ENCODE data around the gene AGL.
A peak's percentile ranks its signal among the peaks of the same experiment; 100 is the strongest.

AGL gene

DNA sequence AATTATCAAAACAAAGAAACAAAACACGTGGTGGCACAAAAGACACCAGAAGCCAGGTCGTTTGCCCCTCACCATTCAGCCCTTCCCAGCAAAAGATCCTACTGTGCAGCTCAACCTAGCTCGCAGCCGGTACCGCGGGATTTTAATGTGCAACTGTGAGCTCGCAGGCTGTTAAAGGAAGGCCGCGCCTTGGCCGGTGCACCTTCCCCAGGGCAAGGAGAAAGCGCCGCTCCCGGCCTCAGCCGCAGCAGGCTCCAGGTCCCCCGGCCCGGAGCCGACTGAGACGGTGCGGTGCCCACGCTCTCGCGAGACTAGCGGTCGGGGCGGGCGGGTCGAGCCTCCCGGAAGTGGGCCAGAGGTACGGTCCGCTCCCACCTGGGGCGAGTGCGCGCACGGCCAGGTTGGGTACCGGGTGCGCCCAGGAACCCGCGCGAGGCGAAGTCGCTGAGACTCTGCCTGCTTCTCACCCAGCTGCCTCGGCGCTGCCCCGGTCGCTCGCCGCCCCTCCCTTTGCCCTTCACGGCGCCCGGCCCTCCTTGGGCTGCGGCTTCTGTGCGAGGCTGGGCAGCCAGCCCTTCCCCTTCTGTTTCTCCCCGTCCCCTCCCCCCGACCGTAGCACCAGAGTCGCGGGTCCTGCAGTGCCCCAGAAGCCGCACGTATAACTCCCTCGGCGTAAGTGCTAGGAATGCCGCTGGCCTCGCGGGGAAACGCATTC, at the start of gene AGL (continued):
- TF ChIP-seq, protein P1, sequence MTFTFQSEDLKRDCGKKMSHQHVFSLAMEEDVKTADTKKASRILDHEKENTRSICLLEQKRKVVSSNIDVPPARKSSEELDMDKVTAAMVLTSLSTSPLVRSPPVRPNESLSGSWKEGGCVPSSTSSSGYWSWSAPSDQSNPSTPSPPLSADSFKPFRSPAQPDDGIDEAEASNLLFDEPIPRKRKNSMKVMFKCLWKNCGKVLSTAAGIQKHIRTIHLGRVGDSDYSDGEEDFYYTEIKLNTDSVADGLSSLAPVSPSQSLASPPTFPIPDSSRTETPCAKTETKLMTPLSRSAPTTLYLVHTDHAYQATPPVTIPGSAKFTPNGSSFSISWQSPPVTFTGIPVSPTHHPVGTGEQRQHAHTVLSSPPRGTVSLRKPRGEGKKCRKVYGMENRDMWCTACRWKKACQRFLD (tag by site-specific recombination; IDR thresholded peaks at IDR 0.05) = no peak
- no peak for TF ChIP-seq ZNF157 (tag by site-specific recombination; IDR thresholded peaks at IDR 0.05)
- peak; percentile 90 for TF ChIP-seq SP3 (tag by site-specific recombination; IDR thresholded peaks at IDR 0.05)
- TF ChIP-seq, protein P2, sequence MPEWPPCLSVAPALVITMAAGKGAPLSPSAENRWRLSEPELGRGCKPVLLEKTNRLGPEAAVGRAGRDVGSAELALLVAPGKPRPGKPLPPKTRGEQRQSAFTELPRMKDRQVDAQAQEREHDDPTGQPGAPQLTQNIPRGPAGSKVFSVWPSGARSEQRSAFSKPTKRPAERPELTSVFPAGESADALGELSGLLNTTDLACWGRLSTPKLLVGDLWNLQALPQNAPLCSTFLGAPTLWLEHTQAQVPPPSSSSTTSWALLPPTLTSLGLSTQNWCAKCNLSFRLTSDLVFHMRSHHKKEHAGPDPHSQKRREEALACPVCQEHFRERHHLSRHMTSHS (tag by site-specific recombination; IDR thresholded peaks at IDR 0.05) = no peak
- TF ChIP-seq TRIM28 (IDR thresholded peaks at IDR 0.05; ENCODE audit: borderline replicate concordance, low read length) = peak; percentile 75; the same call in 1 of the 2 replicates
- TF ChIP-seq PRDM1 (tag by site-specific recombination; IDR thresholded peaks at IDR 0.05) = no peak
- TF ChIP-seq ZSCAN16 (tag by site-specific recombination; IDR thresholded peaks at IDR 0.05) = no peak
- TF ChIP-seq ZNF24 (tag by site-specific recombination; IDR thresholded peaks at IDR 0.05) = peak; percentile 61; the same call in 1 of the 2 replicates
- TF ChIP-seq, protein P3, sequence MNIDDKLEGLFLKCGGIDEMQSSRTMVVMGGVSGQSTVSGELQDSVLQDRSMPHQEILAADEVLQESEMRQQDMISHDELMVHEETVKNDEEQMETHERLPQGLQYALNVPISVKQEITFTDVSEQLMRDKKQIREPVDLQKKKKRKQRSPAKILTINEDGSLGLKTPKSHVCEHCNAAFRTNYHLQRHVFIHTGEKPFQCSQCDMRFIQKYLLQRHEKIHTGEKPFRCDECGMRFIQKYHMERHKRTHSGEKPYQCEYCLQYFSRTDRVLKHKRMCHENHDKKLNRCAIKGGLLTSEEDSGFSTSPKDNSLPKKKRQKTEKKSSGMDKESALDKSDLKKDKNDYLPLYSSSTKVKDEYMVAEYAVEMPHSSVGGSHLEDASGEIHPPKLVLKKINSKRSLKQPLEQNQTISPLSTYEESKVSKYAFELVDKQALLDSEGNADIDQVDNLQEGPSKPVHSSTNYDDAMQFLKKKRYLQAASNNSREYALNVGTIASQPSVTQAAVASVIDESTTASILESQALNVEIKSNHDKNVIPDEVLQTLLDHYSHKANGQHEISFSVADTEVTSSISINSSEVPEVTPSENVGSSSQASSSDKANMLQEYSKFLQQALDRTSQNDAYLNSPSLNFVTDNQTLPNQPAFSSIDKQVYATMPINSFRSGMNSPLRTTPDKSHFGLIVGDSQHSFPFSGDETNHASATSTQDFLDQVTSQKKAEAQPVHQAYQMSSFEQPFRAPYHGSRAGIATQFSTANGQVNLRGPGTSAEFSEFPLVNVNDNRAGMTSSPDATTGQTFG (tag by site-specific recombination; IDR thresholded peaks at IDR 0.05; ENCODE audit: borderline replicate concordance) = no peak
- no peak for TF ChIP-seq HOXD13 (CRISPR knock-in tag; IDR thresholded peaks at IDR 0.05; ENCODE audit: borderline replicate concordance)
- TF ChIP-seq, protein P4, sequence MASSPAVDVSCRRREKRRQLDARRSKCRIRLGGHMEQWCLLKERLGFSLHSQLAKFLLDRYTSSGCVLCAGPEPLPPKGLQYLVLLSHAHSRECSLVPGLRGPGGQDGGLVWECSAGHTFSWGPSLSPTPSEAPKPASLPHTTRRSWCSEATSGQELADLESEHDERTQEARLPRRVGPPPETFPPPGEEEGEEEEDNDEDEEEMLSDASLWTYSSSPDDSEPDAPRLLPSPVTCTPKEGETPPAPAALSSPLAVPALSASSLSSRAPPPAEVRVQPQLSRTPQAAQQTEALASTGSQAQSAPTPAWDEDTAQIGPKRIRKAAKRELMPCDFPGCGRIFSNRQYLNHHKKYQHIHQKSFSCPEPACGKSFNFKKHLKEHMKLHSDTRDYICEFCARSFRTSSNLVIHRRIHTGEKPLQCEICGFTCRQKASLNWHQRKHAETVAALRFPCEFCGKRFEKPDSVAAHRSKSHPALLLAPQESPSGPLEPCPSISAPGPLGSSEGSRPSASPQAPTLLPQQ (tag by site-specific recombination; IDR thresholded peaks at IDR 0.05) = peak; percentile 83
- TF ChIP-seq KLF1 (tag by site-specific recombination; IDR thresholded peaks at IDR 0.05) = peak; percentile 70; the same call in 1 of the 2 replicates
- TF ChIP-seq HOXC10 (CRISPR knock-in tag; IDR thresholded peaks at IDR 0.05) = no peak
- no peak for TF ChIP-seq ZNF658 (tag by site-specific recombination; IDR thresholded peaks at IDR 0.05)
- peak; percentile 53 for TF ChIP-seq ZFHX2 (tag by site-specific recombination; conservative IDR thresholded peaks at IDR 0.05)
- TF ChIP-seq ZNF16 (tag by site-specific recombination; IDR thresholded peaks at IDR 0.05; ENCODE audit: low read depth) = no peak
- TF ChIP-seq KLF9 (tag by site-specific recombination; IDR thresholded peaks at IDR 0.05; ENCODE audit: low read depth) = peak; percentile 84
- peak; percentile 90 for TF ChIP-seq ZNF600 (tag by site-specific recombination; IDR thresholded peaks at IDR 0.05)
- TF ChIP-seq, protein P5, sequence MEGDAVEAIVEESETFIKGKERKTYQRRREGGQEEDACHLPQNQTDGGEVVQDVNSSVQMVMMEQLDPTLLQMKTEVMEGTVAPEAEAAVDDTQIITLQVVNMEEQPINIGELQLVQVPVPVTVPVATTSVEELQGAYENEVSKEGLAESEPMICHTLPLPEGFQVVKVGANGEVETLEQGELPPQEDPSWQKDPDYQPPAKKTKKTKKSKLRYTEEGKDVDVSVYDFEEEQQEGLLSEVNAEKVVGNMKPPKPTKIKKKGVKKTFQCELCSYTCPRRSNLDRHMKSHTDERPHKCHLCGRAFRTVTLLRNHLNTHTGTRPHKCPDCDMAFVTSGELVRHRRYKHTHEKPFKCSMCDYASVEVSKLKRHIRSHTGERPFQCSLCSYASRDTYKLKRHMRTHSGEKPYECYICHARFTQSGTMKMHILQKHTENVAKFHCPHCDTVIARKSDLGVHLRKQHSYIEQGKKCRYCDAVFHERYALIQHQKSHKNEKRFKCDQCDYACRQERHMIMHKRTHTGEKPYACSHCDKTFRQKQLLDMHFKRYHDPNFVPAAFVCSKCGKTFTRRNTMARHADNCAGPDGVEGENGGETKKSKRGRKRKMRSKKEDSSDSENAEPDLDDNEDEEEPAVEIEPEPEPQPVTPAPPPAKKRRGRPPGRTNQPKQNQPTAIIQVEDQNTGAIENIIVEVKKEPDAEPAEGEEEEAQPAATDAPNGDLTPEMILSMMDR (tag by site-specific recombination; IDR thresholded peaks at IDR 0.05) = 0 out of 2 replicates have a peak, but pooled peaks have one; percentile 52
- TF ChIP-seq ZNF521 (tag by site-specific recombination; IDR thresholded peaks at IDR 0.05) = no peak
- TF ChIP-seq ZNF48 (tag by site-specific recombination; IDR thresholded peaks at IDR 0.05) = no peak
- TF ChIP-seq ZNF660 (tag by site-specific recombination; IDR thresholded peaks at IDR 0.05) = no peak
- TF ChIP-seq, protein P6, sequence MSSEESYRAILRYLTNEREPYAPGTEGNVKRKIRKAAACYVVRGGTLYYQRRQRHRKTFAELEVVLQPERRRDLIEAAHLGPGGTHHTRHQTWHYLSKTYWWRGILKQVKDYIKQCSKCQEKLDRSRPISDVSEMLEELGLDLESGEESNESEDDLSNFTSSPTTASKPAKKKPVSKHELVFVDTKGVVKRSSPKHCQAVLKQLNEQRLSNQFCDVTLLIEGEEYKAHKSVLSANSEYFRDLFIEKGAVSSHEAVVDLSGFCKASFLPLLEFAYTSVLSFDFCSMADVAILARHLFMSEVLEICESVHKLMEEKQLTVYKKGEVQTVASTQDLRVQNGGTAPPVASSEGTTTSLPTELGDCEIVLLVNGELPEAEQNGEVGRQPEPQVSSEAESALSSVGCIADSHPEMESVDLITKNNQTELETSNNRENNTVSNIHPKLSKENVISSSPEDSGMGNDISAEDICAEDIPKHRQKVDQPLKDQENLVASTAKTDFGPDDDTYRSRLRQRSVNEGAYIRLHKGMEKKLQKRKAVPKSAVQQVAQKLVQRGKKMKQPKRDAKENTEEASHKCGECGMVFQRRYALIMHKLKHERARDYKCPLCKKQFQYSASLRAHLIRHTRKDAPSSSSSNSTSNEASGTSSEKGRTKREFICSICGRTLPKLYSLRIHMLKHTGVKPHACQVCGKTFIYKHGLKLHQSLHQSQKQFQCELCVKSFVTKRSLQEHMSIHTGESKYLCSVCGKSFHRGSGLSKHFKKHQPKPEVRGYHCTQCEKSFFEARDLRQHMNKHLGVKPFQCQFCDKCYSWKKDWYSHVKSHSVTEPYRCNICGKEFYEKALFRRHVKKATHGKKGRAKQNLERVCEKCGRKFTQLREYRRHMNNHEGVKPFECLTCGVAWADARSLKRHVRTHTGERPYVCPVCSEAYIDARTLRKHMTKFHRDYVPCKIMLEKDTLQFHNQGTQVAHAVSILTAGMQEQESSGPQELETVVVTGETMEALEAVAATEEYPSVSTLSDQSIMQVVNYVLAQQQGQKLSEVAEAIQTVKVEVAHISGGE (tag by site-specific recombination; conservative IDR thresholded peaks at IDR 0.05; ENCODE audit: low read depth) = peak; percentile 93
- TF ChIP-seq WT1 (tag by site-specific recombination; IDR thresholded peaks at IDR 0.05) = peak; percentile 56; the same call in 1 of the 2 replicates
- no peak for TF ChIP-seq MEIS1 (CRISPR knock-in tag; IDR thresholded peaks at IDR 0.05; ENCODE audit: borderline replicate concordance)
- TF ChIP-seq BCL11A (tag by site-specific recombination; IDR thresholded peaks at IDR 0.05; ENCODE audit: low read depth) = 0 out of 2 replicates have a peak, but pooled peaks have one; percentile 47
- TF ChIP-seq, protein P7, sequence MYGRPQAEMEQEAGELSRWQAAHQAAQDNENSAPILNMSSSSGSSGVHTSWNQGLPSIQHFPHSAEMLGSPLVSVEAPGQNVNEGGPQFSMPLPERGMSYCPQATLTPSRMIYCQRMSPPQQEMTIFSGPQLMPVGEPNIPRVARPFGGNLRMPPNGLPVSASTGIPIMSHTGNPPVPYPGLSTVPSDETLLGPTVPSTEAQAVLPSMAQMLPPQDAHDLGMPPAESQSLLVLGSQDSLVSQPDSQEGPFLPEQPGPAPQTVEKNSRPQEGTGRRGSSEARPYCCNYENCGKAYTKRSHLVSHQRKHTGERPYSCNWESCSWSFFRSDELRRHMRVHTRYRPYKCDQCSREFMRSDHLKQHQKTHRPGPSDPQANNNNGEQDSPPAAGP (tag by site-specific recombination; IDR thresholded peaks at IDR 0.05) = peak; percentile 88
- TF ChIP-seq ZNF133 (tag by site-specific recombination; IDR thresholded peaks at IDR 0.05) = no peak
